ENCODE data around the gene FKBP7.

GRCh38 chr2:178526256-178526655 is 47.9 kb upstream of the FKBP7 start:
- TF ChIP-seq ZNF556 (CRISPR knock-in tag; IDR thresholded peaks at IDR 0.05; ENCODE audit: borderline replicate concordance) (no peak), ZNF639 (CRISPR knock-in tag; conservative IDR thresholded peaks at IDR 0.05) (no peak), SIX1 (CRISPR knock-in tag; IDR thresholded peaks at IDR 0.05; ENCODE audit: borderline replicate concordance) (no peak), KLF16 (CRISPR knock-in tag; IDR thresholded peaks at IDR 0.05) (no peak), ARID4A (CRISPR knock-in tag; IDR thresholded peaks at IDR 0.05; ENCODE audit: borderline replicate concordance) (no peak), ZNF770 (CRISPR knock-in tag; IDR thresholded peaks at IDR 0.05) (no peak), GTF2F1 (IDR thresholded peaks at IDR 0.05; ENCODE audit: low read length) (no peak), EP300 (IDR thresholded peaks at IDR 0.05; ENCODE audit: low read depth in 2 of 2, low read length in 2 of 2) (no peak), EP300 (CRISPR knock-in tag; IDR thresholded peaks at IDR 0.05; ENCODE audit: borderline replicate concordance) (no peak)
- TF ChIP-seq, protein P1, sequence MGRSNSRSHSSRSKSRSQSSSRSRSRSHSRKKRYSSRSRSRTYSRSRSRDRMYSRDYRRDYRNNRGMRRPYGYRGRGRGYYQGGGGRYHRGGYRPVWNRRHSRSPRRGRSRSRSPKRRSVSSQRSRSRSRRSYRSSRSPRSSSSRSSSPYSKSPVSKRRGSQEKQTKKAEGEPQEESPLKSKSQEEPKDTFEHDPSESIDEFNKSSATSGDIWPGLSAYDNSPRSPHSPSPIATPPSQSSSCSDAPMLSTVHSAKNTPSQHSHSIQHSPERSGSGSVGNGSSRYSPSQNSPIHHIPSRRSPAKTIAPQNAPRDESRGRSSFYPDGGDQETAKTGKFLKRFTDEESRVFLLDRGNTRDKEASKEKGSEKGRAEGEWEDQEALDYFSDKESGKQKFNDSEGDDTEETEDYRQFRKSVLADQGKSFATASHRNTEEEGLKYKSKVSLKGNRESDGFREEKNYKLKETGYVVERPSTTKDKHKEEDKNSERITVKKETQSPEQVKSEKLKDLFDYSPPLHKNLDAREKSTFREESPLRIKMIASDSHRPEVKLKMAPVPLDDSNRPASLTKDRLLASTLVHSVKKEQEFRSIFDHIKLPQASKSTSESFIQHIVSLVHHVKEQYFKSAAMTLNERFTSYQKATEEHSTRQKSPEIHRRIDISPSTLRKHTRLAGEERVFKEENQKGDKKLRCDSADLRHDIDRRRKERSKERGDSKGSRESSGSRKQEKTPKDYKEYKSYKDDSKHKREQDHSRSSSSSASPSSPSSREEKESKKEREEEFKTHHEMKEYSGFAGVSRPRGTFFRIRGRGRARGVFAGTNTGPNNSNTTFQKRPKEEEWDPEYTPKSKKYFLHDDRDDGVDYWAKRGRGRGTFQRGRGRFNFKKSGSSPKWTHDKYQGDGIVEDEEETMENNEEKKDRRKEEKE (IDR thresholded peaks at IDR 0.05) = no peak
